ENCODE data around the gene UFD1. TPM values are rescaled to one million over a fixed set of nuclear protein-coding genes. Genes with fewer than 3 reads are reported as not detected.

UFD1 gene
- total and polyA plus RNA-seq, 7 experiments from 2014 or later, result 46.8 to 87.8 (median 71.8) TPM

DNA sequence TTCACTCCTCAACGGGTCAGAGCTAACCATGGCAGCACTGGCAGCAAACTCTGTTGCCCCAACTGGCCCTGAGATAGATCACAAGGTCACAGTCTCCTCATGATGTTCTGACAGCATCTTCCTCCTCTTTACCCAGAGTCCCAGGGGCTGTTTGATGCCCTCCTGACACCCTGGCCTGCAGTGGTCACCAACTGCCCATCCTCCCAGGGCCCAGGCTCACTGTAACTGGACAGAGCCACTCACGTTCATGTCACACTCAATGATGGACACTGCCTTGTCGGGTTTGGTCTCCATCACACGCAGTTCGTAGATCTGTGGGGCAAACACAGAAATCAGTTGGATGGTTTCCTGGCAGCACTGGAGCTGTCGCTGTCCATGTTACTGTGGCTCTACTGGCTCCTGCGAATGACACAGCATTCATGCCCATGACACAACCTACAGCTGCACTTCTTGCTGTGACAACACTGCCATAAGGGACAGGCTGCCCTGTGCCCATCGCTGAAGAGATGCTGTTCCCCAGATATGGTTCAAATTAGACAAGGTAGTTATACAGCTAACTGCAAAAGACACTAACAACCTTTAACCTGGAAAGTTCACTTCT lies 21.1 kb downstream of the UFD1 start:
- Mint-ChIP-seq H3K4me3 (no peak overlapping the region), H3K27me3 (no peaks in the 10 kb centered on the region), H3K9me3 (peaks cover 0 to 2% (median 0%) of the 10 kb centered on the region in 11 donors), H3K4me1 (peaks cover 0 to 1% (median 0%) of the 10 kb centered on the region in 7 donors), H3K27ac (no peak overlapping the region), H3K36me3 (peaks cover 5 to 53% (median 15%) of the 10 kb centered on the region in 5 donors)
- no peaks in the 10 kb centered on the region for H3K27me3 ChIP-seq (ENCODE audit: control insufficient read depth in 2 of 2, insufficient read depth in 2 of 2, low read length in 2 of 2)
- peaks cover 19 to 59% (median 25%) of the 10 kb centered on the region in 3 experiments for H3K36me3 ChIP-seq (ENCODE audit: control insufficient read depth in 2 of 3, insufficient read depth in 3 of 3, low read length in 3 of 3)
- no peaks in the 10 kb centered on the region for H3K4me1 ChIP-seq (ENCODE audit: control insufficient read depth in 2 of 2, insufficient read depth in 2 of 2, low read length in 2 of 2)
- no peaks in the 10 kb centered on the region for H3K9me3 ChIP-seq (ENCODE audit: control insufficient read depth in 2 of 3, low read length in 3 of 3)
- no peak overlapping the region for H3K27ac ChIP-seq (ENCODE audit: low read depth, low read length)
- no peak for DNase-seq
- ChIA-PET POLR2A (no interaction called here), CTCF (no interaction called here)
- no peak for ATAC-seq
- no peak overlapping the region for H3K4me3 ChIP-seq (ENCODE audit: low read length)
- intact Hi-C loops (cut with micrococcal nuclease), result no loop called here

DNA sequence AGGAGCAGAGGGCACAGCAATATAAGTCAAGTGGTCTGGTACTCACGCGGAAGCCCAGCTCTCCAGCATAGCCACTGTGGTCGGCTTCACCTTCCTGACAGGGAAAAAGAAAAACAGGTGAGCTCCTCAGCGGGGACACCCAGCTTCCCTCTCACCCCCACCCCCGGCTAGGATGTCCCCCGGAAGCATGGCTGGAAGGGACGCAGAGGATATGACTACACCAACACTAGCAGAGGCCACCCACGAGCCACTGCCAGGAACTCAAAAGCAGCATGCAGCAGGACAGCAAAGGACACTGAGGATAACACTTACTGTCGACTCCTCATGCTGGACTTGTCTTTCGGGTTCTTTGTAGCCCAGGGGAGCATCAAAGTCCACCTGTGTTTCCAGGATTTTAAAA lies 22.5 kb downstream of the UFD1 start:
- no peaks in the 10 kb centered on the region for H3K27me3 Mint-ChIP-seq
- POLR2A ChIA-PET, result interaction anchor here (2.1 kb wide), 1 partner anchor 9 kb away, joined by 5 read pairs; the partner anchor contains the start of gene C22orf39

DNA sequence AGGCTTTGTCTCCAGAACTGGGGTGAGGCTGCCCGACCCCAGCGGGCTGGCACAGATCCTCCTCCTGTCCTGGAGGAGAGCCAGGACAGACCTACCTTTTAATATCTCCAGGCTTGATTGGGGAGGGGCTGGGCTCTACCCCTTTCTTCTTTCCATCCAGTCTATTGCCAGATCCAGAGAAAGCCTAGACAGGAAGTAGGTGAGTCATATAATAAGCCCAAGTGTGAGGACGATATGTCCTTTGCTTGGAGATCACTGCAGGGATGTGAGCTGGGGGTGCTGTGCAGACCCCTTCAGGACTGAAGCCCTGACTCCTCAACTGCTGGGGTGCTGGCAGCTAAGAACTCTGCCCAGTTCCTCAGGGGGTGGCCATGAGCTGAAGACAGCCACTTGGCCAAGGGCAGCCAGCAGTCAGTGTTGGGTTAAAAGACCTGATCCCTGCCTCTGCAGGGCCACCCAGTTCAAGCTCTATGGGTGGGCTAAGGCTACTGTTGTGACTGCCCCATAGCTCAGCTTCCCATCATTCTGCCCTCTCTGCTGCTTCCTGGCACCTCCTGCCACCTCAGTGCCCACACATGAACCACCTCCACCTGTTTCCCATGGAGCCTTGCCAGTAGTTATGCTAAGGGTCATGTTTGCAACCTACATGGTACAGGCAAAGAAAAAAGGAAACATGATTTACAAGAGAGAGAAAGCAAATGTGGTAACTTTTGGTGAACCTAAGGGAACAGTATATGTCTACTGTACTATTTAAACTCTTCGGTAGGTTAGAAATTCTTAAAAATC lies 23.2 kb downstream of the UFD1 start:
- Mint-ChIP-seq H3K4me3 (no peak overlapping the region), H3K9me3 (peaks cover 0 to 2% (median 0%) of the 10 kb centered on the region in 11 donors), H3K36me3 (peaks cover 9 to 54% (median 15%) of the 10 kb centered on the region in 5 donors), H3K27ac (peak overlapping the region in 5 of 9 donors; percentile 30 to 76 (median 54)), H3K4me1 (peaks cover 0 to 1% (median 0%) of the 10 kb centered on the region in 7 donors), H3K27me3 (no peaks in the 10 kb centered on the region)
- Histone ChIP-seq H3K4me3 (ENCODE audit: low read length) (no peak overlapping the region), H3K36me3 (ENCODE audit: control insufficient read depth in 2 of 3, insufficient read depth in 3 of 3, low read length in 3 of 3) (peaks cover 19 to 70% (median 25%) of the 10 kb centered on the region in 3 experiments), H3K9me3 (ENCODE audit: control insufficient read depth in 2 of 3, low read length in 3 of 3) (no peaks in the 10 kb centered on the region), H3K4me1 (ENCODE audit: control insufficient read depth in 2 of 2, insufficient read depth in 2 of 2, low read length in 2 of 2) (no peaks in the 10 kb centered on the region), H3K27me3 (ENCODE audit: control insufficient read depth in 2 of 2, insufficient read depth in 2 of 2, low read length in 2 of 2) (no peaks in the 10 kb centered on the region), H3K27ac (ENCODE audit: low read depth, low read length) (no peak overlapping the region)
- ChIA-PET CTCF (no interaction called here), POLR2A (interaction anchor here (1.2 to 2.1 kb wide), 2 partner anchors 8 to 10 kb away, joined by 5 read pairs; partner anchors contain the start of gene C22orf39)
- no peak for DNase-seq
- ATAC-seq, result no peak
- intact Hi-C loops (cut with micrococcal nuclease), result no loop called here

More for the DNA sequence above, 22.5 kb downstream of the UFD1 start:
- Mint-ChIP-seq H3K27ac (peak overlapping the region in 1 of 9 donors; percentile 51), H3K4me1 (peaks cover 0 to 1% (median 0%) of the 10 kb centered on the region in 7 donors), H3K4me3 (no peak overlapping the region), H3K36me3 (peaks cover 9 to 59% (median 15%) of the 10 kb centered on the region in 5 donors), H3K9me3 (peaks cover 0 to 2% (median 0%) of the 10 kb centered on the region in 11 donors)
- ATAC-seq (no peak), DNase-seq (no peak)
- CTCF ChIA-PET, result no interaction called here
- no peaks in the 10 kb centered on the region for H3K4me1 ChIP-seq (ENCODE audit: control insufficient read depth in 2 of 2, insufficient read depth in 2 of 2, low read length in 2 of 2)
- no peaks in the 10 kb centered on the region for H3K9me3 ChIP-seq (ENCODE audit: control insufficient read depth in 2 of 3, low read length in 3 of 3)
- H3K27me3 ChIP-seq (ENCODE audit: control insufficient read depth in 2 of 2, insufficient read depth in 2 of 2, low read length in 2 of 2), result no peaks in the 10 kb centered on the region
- H3K27ac ChIP-seq (ENCODE audit: low read depth, low read length), result no peak overlapping the region
- intact Hi-C loops (cut with micrococcal nuclease), result no loop called here
- H3K36me3 ChIP-seq (ENCODE audit: control insufficient read depth in 2 of 3, insufficient read depth in 3 of 3, low read length in 3 of 3), result peaks cover 19 to 67% (median 25%) of the 10 kb centered on the region in 3 experiments
- H3K4me3 ChIP-seq (ENCODE audit: low read length), result no peak overlapping the region

DNA sequence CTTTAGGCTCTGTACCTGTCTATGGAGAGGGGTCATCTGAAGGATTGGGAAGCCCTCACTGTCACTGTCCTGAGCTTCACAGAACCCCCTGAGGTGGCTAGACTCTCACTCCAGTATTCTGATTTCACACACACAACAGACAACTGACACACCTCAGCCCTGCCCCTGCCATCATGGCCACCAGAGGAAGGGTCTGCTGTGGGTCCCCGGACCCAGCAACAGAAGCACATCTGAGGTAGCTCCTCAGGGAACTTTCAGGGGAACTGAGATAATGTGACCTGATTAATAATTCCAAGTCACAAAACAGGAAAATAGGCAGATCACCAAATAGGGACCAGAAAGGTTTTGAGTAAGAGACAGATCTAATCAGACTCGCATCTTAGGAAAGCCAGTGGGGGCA lies 24.0 kb downstream of the UFD1 start:
- Mint-ChIP-seq H3K27ac (peak overlapping the region in 4 of 9 donors; percentile 1 to 70 (median 56)), H3K4me1 (peaks cover 0 to 1% (median 0%) of the 10 kb centered on the region in 7 donors), H3K27me3 (no peaks in the 10 kb centered on the region), H3K36me3 (peaks cover 9 to 51% (median 15%) of the 10 kb centered on the region in 5 donors), H3K4me3 (no peak overlapping the region), H3K9me3 (peaks cover 0 to 2% (median 0%) of the 10 kb centered on the region in 11 donors)
- no peak overlapping the region for H3K27ac ChIP-seq (ENCODE audit: low read depth, low read length)
- ChIA-PET CTCF (no interaction called here), POLR2A (interaction anchor here (1.2 to 2.1 kb wide), 2 partner anchors 7 to 10 kb away, joined by 5 read pairs; partner anchors contain the start of gene C22orf39)
- H3K27me3 ChIP-seq (ENCODE audit: control insufficient read depth in 2 of 2, insufficient read depth in 2 of 2, low read length in 2 of 2), result no peaks in the 10 kb centered on the region
- no peaks in the 10 kb centered on the region for H3K9me3 ChIP-seq (ENCODE audit: control insufficient read depth in 2 of 3, low read length in 3 of 3)
- no peak for ATAC-seq
- H3K36me3 ChIP-seq (ENCODE audit: control insufficient read depth in 2 of 3, insufficient read depth in 3 of 3, low read length in 3 of 3), result peaks cover 19 to 67% (median 25%) of the 10 kb centered on the region in 3 experiments
- no peak for DNase-seq
- intact Hi-C loops (cut with micrococcal nuclease), result no loop called here
- no peaks in the 10 kb centered on the region for H3K4me1 ChIP-seq (ENCODE audit: control insufficient read depth in 2 of 2, insufficient read depth in 2 of 2, low read length in 2 of 2)
- no peak overlapping the region for H3K4me3 ChIP-seq (ENCODE audit: low read length)

DNA sequence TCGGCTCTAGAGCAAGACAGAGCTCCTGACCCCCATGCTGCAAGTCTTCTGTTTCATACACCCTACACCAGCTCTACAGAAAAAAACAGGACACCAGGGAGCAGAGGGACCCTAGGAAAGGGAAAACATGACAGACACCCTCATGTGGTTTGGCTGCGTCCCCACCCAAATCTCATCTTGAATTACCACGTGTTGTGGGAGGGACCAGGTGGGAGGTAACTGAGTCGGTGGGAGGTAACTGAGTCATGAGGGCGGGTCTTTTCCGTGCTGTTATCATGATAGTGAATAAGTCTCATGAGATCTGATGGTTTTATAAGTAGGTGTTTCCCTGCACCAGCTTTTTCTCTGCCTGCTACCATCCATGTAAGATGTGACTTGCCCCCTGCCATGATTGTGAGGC lies 24.8 kb downstream of the UFD1 start:
- H3K36me3 ChIP-seq (ENCODE audit: control insufficient read depth in 2 of 3, insufficient read depth in 3 of 3, low read length in 3 of 3), result peaks cover 19 to 66% (median 25%) of the 10 kb centered on the region in 3 experiments
- Mint-ChIP-seq H3K27ac (peak overlapping the region in 3 of 9 donors; percentile 45 to 63 (median 52)), H3K4me1 (peaks cover 0 to 5% (median 1%) of the 10 kb centered on the region in 7 donors), H3K36me3 (peaks cover 9 to 50% (median 15%) of the 10 kb centered on the region in 5 donors), H3K27me3 (no peaks in the 10 kb centered on the region), H3K4me3 (no peak overlapping the region), H3K9me3 (peaks cover 0 to 2% (median 0%) of the 10 kb centered on the region in 11 donors)
- DNase-seq (no peak), ATAC-seq (no peak)
- no peaks in the 10 kb centered on the region for H3K27me3 ChIP-seq (ENCODE audit: control insufficient read depth in 2 of 2, insufficient read depth in 2 of 2, low read length in 2 of 2)
- POLR2A ChIA-PET, result no interaction called here
- no peak overlapping the region for H3K27ac ChIP-seq (ENCODE audit: low read depth, low read length)
- H3K9me3 ChIP-seq (ENCODE audit: control insufficient read depth in 2 of 3, low read length in 3 of 3), result no peaks in the 10 kb centered on the region
- H3K4me3 ChIP-seq (ENCODE audit: low read length), result no peak overlapping the region
- peaks cover 0 to under 1% of the 10 kb centered on the region in 2 donors for H3K4me1 ChIP-seq (ENCODE audit: control insufficient read depth in 2 of 2, insufficient read depth in 2 of 2, low read length in 2 of 2)
- intact Hi-C loops (cut with micrococcal nuclease), result no loop called here
- CTCF ChIA-PET, result interaction anchor here (0.5 kb wide), 1 partner anchor 175 kb away, joined by 3 read pairs; no protein-coding TSS in a partner anchor

DNA sequence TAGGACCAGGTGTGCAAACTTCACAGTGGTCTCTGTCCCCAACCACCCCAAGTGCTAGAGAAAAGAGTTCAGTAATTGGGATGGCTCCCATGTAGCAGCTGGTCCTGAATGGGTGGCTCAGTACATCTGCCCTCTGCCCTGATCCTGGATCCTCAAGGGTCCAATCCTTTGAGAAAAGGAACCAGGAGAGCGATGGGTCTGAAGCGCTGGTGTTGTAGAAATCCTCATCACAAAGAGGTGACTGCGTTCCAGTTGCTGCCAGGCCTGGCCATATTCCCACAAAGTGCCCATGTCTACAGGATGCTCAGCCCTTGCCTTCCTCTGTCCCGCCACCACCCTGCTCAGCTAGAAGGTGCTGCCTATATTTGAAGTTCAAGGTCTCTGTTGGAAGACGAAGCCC lies 25.3 kb downstream of the UFD1 start:
- peaks cover 19 to 66% (median 25%) of the 10 kb centered on the region in 3 experiments for H3K36me3 ChIP-seq (ENCODE audit: control insufficient read depth in 2 of 3, insufficient read depth in 3 of 3, low read length in 3 of 3)
- H3K27ac Mint-ChIP-seq, result peak overlapping the region in 1 of 9 donors; percentile 52
- H3K4me3 Mint-ChIP-seq, result no peak overlapping the region
- peaks cover 9 to 50% (median 15%) of the 10 kb centered on the region in 5 donors for H3K36me3 Mint-ChIP-seq
- H3K27me3 ChIP-seq (ENCODE audit: control insufficient read depth in 2 of 2, insufficient read depth in 2 of 2, low read length in 2 of 2), result no peaks in the 10 kb centered on the region
- H3K4me1 ChIP-seq (ENCODE audit: control insufficient read depth in 2 of 2, insufficient read depth in 2 of 2, low read length in 2 of 2), result peaks cover 3 to 5% of the 10 kb centered on the region in 2 donors
- H3K9me3 Mint-ChIP-seq, result peaks cover 0 to 2% (median 0%) of the 10 kb centered on the region in 11 donors
- peaks cover 0 to 8% (median 1%) of the 10 kb centered on the region in 7 donors for H3K4me1 Mint-ChIP-seq
- ChIA-PET CTCF (interaction anchor here (0.5 kb wide), 1 partner anchor 175 kb away, joined by 3 read pairs; no protein-coding TSS in a partner anchor), POLR2A (no interaction called here)
- H3K27me3 Mint-ChIP-seq, result no peaks in the 10 kb centered on the region
- no peaks in the 10 kb centered on the region for H3K9me3 ChIP-seq (ENCODE audit: control insufficient read depth in 2 of 3, low read length in 3 of 3)
- H3K27ac ChIP-seq (ENCODE audit: low read depth, low read length), result no peak overlapping the region
- DNase-seq, result no peak
- intact Hi-C loops (cut with micrococcal nuclease), result no loop called here
- H3K4me3 ChIP-seq (ENCODE audit: low read length), result no peak overlapping the region
- no peak for ATAC-seq
